Ammon's horn (tissue), 1 donor: ENCODE data around the gene POLR2L.

Experiments
- DNase-seq: peaks from one replicate; pipeline ENCODE4 v3.0.0-alpha.2; 2016; ENCODE audit warnings: low spot score

POLR2L gene

GRCh38 chr11:838441-839279 is 3.7 kb downstream of the POLR2L start:
- DNase-seq: no peak

GRCh38 chr11:837990-838307 is 4.4 kb downstream of the POLR2L start:
- DNase-seq: no peak

GRCh38 chr11:837189-837989 is 4.9 kb downstream of the POLR2L start:
- no peak for DNase-seq

GRCh38 chr11:836700-837099 is 5.6 kb downstream of the POLR2L start:
- no peak for DNase-seq

- no peak for DNase-seq
Observed at GRCh38 chr11:836274-836673, 6.1 kb downstream of the POLR2L start.

- DNase-seq: peak; percentile 56
Observed at GRCh38 chr11:834371-835316, 7.7 kb downstream of the POLR2L start.

GRCh38 chr11:833849-834311 is 8.4 kb downstream of the POLR2L start:
- DNase-seq: no peak

- no peak for DNase-seq
Observed at GRCh38 chr11:833114-833791, 9.1 kb downstream of the POLR2L start.

GRCh38 chr11:832529-833113 is 9.7 kb downstream of the POLR2L start, which contains the start of gene CD151:
TSS of gene CD151 (plus strand) at chr11:832952. CDS start at chr11:836070, 3,118 bp downstream.
- no peak for DNase-seq

GRCh38 chr11:831961-832528 is 10.3 kb downstream of the POLR2L start:
- DNase-seq: no peak

GRCh38 chr11:831118-831864 is 11.0 kb downstream of the POLR2L start:
- no peak for DNase-seq

- DNase-seq: no peak
Observed at GRCh38 chr11:830295-831117, 11.8 kb downstream of the POLR2L start.

GRCh38 chr11:829847-830294 is 12.5 kb downstream of the POLR2L start:
- no peak for DNase-seq

- no peak for DNase-seq
Observed at GRCh38 chr11:829176-829846, 13.0 kb downstream of the POLR2L start.

- no peak for DNase-seq
Observed at GRCh38 chr11:828506-829175, 13.7 kb downstream of the POLR2L start.

GRCh38 chr11:827897-828192 is 14.5 kb downstream of the POLR2L start, which contains the start of gene CRACR2B:
TSS of gene CRACR2B (plus strand) at chr11:827919. CDS start at chr11:828608, 689 bp downstream.
- no peak for DNase-seq

- no peak for DNase-seq
Observed at GRCh38 chr11:827146-827896, 15.0 kb downstream of the POLR2L start.
